ENCODE data around the gene FOXA1. TPM values are rescaled to one million over a fixed set of nuclear protein-coding genes. Genes with fewer than 3 reads are reported as not detected.

FOXA1 gene
- 17.3 TPM for total RNA-seq

GRCh38 chr14:37594971-37595808 is at the start of gene FOXA1, which contains the start of gene TTC6:
TSS of gene FOXA1 (minus strand) at chr14:37595249. CDS start at chr14:37594972, 277 bp downstream.
TSS of gene TTC6 (plus strand) at chr14:37595629. CDS start at chr14:37622065, 26,436 bp downstream.
- DNase-seq (ENCODE audit: low spot score) = peak; percentile 44

DNA sequence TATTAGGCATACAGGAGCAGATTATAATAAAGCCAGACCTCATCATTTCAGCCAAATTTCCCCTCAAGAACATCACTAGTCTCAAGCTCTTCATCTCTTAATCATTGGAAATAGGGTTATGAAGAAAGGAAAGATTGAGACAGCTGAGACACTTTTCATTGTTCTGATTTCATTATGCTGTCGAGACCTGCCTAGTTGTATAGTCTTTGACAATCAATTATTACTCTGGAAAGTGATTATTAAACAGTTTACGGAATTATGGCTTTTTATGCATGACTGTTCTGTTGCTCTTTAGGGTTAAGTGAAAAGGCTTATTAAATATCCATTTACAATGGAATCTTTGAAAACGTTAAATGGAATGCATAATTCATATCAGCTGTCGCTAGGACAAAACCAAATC is 48.7 kb upstream of the FOXA1 start:
- no peak for DNase-seq (ENCODE audit: low spot score)

GRCh38 chr14:37642125-37642524 is 47.1 kb upstream of the FOXA1 start:
- DNase-seq (ENCODE audit: low spot score) = no peak

DNA sequence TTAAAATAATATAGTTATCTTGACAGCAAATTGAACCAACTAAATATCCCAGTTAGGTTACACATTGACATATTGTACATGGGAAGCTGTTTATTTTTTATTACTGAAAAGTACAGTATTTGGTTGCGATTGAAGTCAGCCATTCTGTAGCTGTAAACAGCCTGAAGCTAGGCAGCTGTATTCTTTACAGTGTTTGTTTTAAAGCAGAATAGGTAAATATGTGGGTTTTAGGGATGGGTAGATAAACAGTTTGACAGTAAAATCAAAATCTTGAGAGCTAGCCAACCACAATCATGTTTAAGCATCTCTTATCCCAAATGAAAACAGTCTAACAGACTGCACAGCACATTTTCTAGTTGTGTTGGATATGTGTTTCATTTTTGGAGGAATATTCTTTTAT is 46.1 kb upstream of the FOXA1 start:
- no peak for DNase-seq (ENCODE audit: low spot score)

DNA sequence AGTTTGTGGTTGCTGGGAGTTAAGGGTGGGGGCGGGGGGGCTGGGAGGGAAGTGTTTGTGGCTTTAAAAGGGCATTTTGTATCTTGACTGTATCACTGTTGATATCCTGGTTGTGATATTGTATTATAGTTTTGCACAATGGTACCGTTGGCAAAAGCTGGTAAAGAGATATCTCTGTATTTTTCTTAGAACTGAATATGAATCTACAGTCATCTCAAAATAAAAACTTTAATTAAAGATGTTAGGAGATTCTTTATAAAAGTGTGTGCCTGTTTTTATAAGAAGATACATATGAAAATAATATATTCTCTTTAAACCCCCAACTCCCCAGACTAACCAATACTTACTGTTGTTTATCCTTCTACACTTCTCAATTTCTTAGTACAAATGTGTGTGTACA is 43.5 kb upstream of the FOXA1 start:
- no peak for DNase-seq (ENCODE audit: low spot score)

GRCh38 chr14:37637341-37637740 is 42.3 kb upstream of the FOXA1 start:
- DNase-seq (ENCODE audit: low spot score) = no peak

GRCh38 chr14:37625597-37626595 is 30.8 kb upstream of the FOXA1 start:
- DNase-seq (ENCODE audit: low spot score) = no peak

DNA sequence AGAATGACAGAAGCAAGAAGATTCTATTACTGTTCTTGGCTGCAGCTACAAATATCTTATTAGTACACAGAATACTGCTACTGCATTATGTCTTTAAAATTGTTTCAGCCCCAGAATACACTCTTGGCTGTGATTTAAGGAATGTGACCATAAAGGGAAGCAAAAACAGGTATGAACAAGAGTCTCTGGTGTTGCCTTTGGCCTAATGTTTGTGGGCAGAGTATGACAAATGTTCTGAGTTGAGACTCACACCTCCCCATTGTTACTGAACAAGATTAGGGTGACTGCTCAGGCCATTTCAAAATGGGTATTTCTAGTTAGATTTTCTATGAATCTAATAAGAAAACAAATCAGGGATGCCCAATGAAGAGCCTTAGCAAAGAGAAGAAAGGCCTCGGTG is 28.9 kb upstream of the FOXA1 start:
- DNase-seq (ENCODE audit: low spot score) = no peak

DNA sequence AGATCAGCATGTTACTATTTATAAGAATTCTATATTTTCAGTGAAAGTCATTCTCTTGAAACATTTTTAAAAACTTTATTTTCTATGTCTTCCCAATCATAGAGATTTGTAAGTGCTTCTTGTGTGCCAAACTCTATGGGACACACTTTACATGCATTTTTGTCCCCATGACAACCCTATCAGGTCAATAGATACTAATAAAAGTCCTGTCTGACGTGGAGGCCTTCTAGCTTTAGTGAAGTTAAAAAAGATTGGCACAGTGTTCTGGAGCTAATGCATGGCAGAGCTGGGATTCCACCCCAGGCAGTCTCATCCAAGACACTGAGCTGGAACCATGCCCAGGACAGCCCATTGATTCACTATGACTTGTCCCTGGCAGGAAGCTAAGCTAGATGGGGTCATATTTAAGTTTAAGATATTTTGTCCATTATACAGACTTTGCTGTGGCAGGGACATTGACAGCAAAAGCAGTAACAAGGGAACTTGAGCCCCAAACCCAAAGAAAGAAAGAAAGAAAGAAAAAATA is 28.4 kb upstream of the FOXA1 start:
- DNase-seq (ENCODE audit: low spot score) = peak; percentile 35

DNA sequence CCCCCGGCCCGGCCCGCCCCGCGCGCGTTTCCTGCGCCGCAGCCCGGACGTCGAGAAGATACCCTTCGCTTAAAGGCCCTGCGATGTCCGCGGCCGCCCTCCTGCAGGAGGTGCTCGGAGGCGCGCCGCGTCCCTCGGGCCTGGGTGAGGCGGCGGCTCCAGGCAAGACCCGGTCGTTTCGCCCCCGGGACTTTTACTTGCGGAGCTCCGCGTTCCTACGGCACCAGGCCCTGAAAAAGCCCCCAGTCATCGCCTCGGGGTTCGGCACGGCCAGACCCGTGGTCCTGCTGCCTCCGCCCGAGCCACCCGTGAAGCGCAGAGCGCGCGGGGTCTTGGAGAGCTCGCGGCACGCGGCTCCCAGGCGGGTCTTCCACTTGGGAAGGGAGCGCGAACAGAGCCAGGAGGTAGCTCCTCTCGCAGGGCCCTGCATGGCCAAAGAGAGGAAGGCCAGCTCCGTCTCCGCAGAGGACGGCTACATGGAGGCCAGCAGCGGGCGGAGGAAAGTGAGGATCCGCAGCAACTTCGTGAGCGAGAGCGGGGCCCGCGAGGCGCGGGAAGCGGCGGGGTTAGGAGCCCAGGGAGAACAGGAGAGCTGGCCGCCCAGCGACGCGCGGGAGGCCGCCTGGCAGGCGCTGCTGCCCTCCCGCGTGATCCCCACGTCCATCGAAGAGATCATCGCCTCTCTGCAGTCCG is 27.3 kb upstream of the FOXA1 start:
- DNase-seq (ENCODE audit: low spot score) = no peak

DNA sequence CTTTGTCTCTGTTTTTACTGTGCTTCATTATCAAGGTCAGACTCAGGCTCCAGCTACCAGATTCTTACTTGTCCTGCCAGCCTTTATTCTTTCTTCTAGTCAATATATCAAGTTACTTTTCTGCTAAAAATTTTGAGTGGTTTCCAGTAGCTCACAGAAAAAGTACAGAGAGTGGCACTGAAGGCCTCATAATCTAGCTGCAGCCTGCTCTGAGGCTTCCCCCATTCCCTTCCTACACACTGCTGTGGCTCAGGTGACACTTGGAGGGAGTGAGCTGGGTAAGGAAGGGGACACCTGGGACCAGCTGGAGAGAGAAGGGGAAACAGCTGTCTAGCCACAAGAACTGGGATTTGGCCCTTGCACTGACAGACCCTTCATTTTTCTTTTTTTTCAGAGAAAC is 25.8 kb upstream of the FOXA1 start:
- DNase-seq (ENCODE audit: low spot score) = no peak

DNA sequence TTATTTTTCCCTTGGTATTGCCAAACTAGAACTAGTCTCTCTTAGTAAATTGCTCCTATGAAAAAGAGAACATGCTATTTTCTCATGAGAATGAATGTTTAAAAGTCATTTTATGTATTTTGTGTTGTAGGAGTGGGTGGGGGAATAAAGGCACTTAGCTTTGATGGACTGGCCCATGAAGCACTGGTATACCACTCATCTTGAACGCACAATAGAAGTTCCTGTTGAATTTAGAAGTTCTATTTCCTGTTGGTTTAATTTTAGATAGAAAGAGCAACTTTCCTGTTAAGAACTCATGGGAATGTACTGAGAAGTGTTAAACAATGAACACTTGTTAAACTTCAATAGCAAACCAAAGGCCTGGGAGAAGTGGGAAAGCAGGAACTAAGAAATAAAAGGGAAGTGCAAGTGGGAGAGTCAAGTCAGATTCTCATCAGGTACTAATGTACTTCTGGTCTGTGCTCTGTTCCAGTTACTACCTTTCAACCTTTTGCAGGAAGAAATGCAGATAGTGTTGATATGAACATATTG is 23.5 kb upstream of the FOXA1 start:
- no peak for DNase-seq (ENCODE audit: low spot score)

GRCh38 chr14:37617864-37618365 is 22.9 kb upstream of the FOXA1 start:
- DNase-seq (ENCODE audit: low spot score) = no peak

DNA sequence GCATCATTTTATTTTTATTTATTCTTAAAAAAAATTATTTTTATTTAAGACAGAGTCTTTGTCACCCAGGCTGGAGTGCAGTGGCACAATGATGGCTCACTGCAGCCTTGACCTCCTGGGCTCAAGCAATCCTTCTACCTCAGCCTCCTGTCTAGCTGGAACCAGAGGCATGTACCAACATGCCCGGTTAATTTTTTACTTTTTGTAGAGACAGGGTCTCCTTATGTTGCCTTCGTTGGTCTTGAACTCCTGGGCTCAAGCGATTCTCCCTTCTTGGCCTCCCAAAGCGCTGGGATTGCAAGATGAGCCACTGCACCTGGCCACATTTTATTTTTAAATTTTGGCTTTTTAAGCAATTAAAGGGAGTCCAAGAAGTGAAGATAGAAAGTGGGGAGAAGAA is 21.8 kb upstream of the FOXA1 start:
- no peak for DNase-seq (ENCODE audit: low spot score)

DNA sequence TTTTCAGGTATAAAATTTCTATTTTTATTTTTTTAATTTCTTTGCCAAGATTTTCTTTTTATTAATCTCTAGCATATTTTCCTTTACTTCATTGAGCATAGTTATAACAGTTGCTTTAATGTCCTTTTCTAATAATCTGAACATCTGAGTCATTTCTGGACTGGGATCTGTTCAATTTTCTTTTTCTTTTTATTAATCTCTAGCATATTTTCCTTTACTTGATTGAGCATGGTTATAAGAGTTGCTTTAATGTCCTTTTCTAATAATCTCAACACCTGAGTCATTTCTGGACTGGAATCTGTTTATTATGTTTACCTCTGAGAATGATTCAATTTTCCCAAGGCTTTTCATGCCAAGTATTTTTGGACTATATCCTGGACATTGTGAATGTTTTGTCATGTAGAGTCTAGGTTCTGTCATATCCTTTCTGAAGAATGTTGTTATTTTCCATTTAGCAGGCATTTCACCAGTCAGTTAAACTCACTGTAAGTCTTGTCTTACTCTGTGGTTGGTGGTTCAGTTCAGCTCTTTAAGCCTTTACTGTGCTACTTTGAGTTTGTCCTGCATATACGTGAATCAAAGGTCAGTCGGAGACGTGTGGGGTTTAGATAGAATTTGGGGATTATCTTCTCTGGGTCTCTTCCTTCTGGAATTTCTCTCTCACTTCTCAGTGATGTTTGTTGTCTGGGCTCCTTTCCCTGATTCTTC is 20.7 kb upstream of the FOXA1 start:
- no peak for DNase-seq (ENCODE audit: low spot score)

DNA sequence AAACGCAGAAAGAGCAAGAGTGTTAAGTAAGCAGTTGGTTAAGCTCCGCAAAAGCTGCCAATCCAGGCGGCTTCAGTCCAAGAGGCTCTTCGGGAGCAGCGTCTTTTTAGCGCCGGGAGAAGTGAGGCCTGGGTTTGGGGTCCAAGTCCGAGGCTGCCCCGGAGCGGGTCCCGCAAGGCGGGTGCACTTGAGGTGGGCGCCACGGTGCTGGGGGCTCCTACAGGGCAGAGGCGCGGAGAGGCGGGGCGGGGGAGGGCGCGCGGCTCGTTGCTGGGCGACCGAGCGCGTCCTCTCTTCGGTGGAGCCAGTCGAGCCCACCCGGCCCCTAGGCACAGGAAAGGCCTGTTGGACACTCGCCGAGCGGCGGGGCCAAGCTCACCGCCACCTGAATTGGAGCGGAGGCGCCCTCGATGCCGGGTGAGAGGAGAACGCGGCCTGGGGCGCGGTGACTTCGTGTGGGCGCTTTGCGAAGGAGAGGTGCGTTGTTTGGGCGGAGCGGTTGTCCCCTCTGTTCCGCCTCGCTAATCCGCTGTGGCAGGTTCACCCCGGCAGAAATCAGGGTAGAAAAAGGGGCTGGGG is 16.0 kb upstream of the FOXA1 start:
- DNase-seq (ENCODE audit: low spot score) = no peak

- no peak for DNase-seq (ENCODE audit: low spot score)
Observed at GRCh38 chr14:37608649-37609048, 13.6 kb upstream of the FOXA1 start.

DNA sequence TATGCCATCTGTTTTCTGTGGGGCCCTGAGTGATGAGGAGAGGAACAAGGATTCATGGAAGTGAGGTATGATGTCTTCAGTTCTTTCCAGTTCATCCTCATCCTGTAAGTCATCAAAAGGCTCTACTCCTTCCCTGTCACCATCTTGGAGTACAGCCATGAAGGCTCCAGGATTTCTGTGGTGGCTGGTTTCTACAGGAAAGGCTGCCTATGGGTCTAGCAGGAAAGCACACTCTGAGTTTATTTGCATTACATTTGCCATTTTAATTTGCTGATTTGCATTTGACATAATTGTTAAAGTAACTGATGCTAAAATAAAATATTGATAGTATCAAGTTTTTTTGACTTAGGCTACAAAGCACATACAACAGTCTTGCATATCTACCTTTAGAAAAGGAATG is 11.6 kb upstream of the FOXA1 start:
- no peak for DNase-seq (ENCODE audit: low spot score)

DNA sequence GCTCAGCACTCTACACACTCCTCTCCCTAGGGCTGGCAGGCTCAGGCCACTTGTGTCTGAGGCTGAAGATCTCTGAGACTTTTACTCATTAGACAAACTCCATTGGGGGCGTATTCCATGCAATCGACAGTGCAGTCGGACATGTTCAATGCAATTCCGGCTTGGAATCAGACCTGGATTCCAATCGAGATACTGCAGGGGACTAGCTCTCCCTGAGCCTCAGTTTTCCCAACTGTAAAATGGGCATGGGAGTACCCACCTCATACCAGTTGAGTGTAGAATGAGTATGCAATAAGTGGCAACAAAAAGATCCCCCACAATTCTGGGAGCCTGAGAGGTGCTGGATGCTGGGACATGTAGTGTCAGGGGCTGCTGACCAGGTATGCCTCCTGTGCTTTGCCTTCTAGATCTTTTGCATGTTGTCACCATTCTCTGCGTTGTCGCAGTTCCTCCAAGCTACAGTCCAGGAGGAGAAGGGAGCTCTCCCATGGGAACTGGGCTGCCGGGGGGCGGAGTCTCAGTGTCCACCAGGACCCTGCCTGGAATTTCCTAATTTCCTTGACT is 8.7 kb upstream of the FOXA1 start:
- no peak for DNase-seq (ENCODE audit: low spot score)

Data from mucosa of gallbladder (tissue), 1 donor.